Neural progenitor cell (in vitro differentiated cells): Measurements from ENCODE around the gene MSI2.

Experiments
- EZH2 ChIP-seq: fragments of 200-600 bp; sonication (generic); IDR thresholded peaks from 2 replicates; pipeline ENCODE4 v1.6.1; 2017; ENCODE audit warnings: antibody characterized with exemption, mild to moderate bottlenecking, moderate library complexity
- EZH2phosphoT487 ChIP-seq: fragments of 200-600 bp; sonication (generic); IDR thresholded peaks from 2 replicates; pipeline ENCODE4 v1.6.1; 2017; ENCODE audit warnings: antibody characterized with exemption
- TF ChIP-seq, protein P1 (sequence below): fragments of 200-600 bp; sonication (generic); IDR thresholded peaks from 2 replicates; pipeline ENCODE4 v1.5.1; 2017; ENCODE audit warnings: antibody characterized with exemption, mild to moderate bottlenecking

DNA sequence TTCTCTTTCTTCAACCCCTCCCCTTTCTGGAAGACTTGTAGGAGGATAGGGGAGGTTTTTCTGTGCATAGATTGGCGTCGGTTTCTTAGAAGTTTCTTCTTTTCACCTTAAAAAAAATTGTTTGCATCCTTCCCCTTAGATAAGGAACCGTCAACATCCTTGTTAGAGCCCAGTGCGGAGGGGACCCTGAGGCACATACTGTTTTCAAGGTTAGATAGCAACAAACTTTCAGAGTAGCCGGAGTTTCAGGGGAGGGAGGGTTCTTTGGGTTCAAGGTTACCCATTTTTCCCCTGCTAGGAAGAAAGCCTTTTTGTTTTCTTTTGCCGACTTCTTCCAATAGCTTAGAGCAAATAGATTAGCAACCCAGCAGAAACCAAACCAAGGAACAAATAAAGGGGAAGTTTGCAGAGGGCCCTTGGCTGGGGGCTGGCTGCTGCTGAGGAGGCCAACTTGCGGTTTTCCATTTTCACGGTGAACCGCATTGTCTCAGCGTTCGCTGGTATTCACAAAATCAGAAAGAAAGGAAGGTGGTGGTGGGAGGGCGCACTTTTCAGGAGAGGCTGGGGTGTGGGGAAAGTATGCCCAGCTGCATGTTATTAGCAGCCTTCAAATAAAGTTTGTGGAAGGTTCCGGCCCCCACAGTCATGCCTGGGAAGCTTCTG lies 28.8 kb downstream of the MSI2 start:
- TF ChIP-seq EZH2 (no peak), EZH2phosphoT487 (no peak)
- TF ChIP-seq, protein P1, sequence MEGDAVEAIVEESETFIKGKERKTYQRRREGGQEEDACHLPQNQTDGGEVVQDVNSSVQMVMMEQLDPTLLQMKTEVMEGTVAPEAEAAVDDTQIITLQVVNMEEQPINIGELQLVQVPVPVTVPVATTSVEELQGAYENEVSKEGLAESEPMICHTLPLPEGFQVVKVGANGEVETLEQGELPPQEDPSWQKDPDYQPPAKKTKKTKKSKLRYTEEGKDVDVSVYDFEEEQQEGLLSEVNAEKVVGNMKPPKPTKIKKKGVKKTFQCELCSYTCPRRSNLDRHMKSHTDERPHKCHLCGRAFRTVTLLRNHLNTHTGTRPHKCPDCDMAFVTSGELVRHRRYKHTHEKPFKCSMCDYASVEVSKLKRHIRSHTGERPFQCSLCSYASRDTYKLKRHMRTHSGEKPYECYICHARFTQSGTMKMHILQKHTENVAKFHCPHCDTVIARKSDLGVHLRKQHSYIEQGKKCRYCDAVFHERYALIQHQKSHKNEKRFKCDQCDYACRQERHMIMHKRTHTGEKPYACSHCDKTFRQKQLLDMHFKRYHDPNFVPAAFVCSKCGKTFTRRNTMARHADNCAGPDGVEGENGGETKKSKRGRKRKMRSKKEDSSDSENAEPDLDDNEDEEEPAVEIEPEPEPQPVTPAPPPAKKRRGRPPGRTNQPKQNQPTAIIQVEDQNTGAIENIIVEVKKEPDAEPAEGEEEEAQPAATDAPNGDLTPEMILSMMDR = no peak
